Activated naive CD8-positive, alpha-beta T cell treated with anti-CD3 and anti-CD28 coated beads, Interleukin-2, amount 50 U/mL, for 24 hours (primary cell): ENCODE data around the gene ANO9.
"Not testable (repeated sequence)": the region's sequence is repeated elsewhere in the genome, so short reads cannot be mapped to it uniquely, and the experiment has no call there.

ENCODE experiments used
- ATAC-seq: fragments of 150-1000 bp; cut with Tn5 transposase; one replicate; pipeline ENCODE4 v1.10.0; 2021
- DNase-seq: peaks from one replicate; pipeline ENCODE4 v3.0.0; 2021
- H3K27ac Mint-ChIP-seq: one replicate; pipeline ENCODE4 v1.8.0; 2021; ENCODE audit warnings: mild to moderate bottlenecking, mixed read lengths
- H3K27me3 Mint-ChIP-seq: one replicate; pipeline ENCODE4 v1.8.0; 2021; ENCODE audit warnings: mixed read lengths
- H3K36me3 Mint-ChIP-seq: one replicate; pipeline ENCODE4 v1.8.0; 2021; ENCODE audit warnings: low read depth, mixed read lengths
- H3K4me1 Mint-ChIP-seq: one replicate; pipeline ENCODE4 v1.8.0; 2021; ENCODE audit warnings: mixed read lengths
- H3K4me3 Mint-ChIP-seq: one replicate; pipeline ENCODE4 v1.8.0; 2021; ENCODE audit warnings: mild to moderate bottlenecking, moderate library complexity, mixed read lengths
- H3K9me3 Mint-ChIP-seq: one replicate; pipeline ENCODE4 v1.8.0; 2021; ENCODE audit warnings: mixed read lengths

The ANO9 gene

DNA sequence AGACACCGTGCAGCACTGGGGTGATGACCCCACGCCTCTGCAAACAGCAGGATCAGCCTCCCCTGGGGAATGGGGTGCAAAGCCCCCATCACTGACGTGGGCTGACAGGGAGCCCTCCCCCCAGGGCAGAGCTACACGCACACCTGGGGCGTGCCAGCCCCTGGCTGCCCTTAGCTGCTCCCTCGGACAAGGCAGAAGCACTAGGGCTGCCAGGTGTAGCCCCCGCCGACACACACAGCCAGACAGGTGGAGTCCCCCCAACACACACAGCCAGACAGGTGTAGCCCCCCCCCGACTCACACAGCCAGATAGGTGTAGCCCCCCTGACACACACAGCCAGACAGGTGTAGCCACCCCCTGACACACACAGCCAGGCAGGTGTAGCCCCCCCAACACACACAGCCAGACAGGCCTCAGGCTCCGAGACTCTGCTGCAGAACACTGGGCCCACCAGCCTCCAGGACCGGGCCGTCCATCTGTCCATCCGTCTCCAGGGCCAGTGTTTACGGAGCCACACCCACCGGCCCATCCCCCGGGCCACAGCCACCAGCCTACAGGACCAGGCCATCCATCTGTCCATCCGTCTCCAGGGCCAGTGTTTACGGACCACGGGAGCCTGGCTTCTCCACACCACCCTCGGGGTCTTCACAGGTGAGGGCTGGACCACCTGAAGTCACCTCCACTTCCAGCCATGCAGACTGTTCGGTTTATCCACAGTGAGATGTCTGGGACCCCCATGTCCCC is 3.5 kb downstream of the ANO9 start:
- Mint-ChIP-seq H3K4me3 (no peak overlapping the region), H3K27ac (no peak overlapping the region), H3K9me3 (no peaks in the 10 kb centered on the region), H3K27me3 (no peaks in the 10 kb centered on the region), H3K36me3 (no peaks in the 10 kb centered on the region), H3K4me1 (peaks cover 17% of the 10 kb centered on the region)
- DNase-seq (no peak), ATAC-seq (no peak)

- no peak for DNase-seq
- Mint-ChIP-seq H3K27me3 (no peaks in the 10 kb centered on the region), H3K4me3 (no peak overlapping the region), H3K4me1 (peaks cover 17% of the 10 kb centered on the region), H3K27ac (no peak overlapping the region), H3K9me3 (no peaks in the 10 kb centered on the region), H3K36me3 (no peaks in the 10 kb centered on the region)
- no peak for ATAC-seq
Observed at GRCh38 chr11:437228-437870, 4.5 kb downstream of the ANO9 start.

- not testable (repeated sequence) for H3K27ac Mint-ChIP-seq
Observed at GRCh38 chr11:434999-435740, 6.6 kb downstream of the ANO9 start.

GRCh38 chr11:434496-434895 is 7.3 kb downstream of the ANO9 start:
- DNase-seq = no peak
- ATAC-seq = no peak
- H3K27ac Mint-ChIP-seq = no peak overlapping the region

More at GRCh38 chr11:434999-435740, 6.6 kb downstream of the ANO9 start:
- not testable (repeated sequence) for H3K36me3 Mint-ChIP-seq, H3K27me3 Mint-ChIP-seq, DNase-seq, ATAC-seq, H3K9me3 Mint-ChIP-seq, H3K4me3 Mint-ChIP-seq
- H3K4me1 Mint-ChIP-seq = peaks cover 12% of the 10 kb centered on the region

GRCh38 chr11:433641-434040 is 8.2 kb downstream of the ANO9 start:
- Mint-ChIP-seq H3K4me1 (peaks cover 8% of the 10 kb centered on the region), H3K36me3 (no peaks in the 10 kb centered on the region), H3K4me3 (no peak overlapping the region), H3K27me3 (no peaks in the 10 kb centered on the region), H3K27ac (no peak overlapping the region), H3K9me3 (no peaks in the 10 kb centered on the region)
- DNase-seq = no peak
- no peak for ATAC-seq

More at GRCh38 chr11:434496-434895, 7.3 kb downstream of the ANO9 start:
- Mint-ChIP-seq H3K9me3 (no peaks in the 10 kb centered on the region), H3K4me3 (no peak overlapping the region), H3K36me3 (no peaks in the 10 kb centered on the region), H3K27me3 (no peaks in the 10 kb centered on the region), H3K4me1 (peaks cover 8% of the 10 kb centered on the region)

- Mint-ChIP-seq H3K4me3 (no peak overlapping the region), H3K9me3 (no peaks in the 10 kb centered on the region), H3K27me3 (no peaks in the 10 kb centered on the region), H3K36me3 (no peaks in the 10 kb centered on the region), H3K4me1 (peaks cover 5% of the 10 kb centered on the region), H3K27ac (no peak overlapping the region)
- ATAC-seq = no peak
- DNase-seq = no peak
Observed at GRCh38 chr11:433111-433510, 8.7 kb downstream of the ANO9 start.

DNA sequence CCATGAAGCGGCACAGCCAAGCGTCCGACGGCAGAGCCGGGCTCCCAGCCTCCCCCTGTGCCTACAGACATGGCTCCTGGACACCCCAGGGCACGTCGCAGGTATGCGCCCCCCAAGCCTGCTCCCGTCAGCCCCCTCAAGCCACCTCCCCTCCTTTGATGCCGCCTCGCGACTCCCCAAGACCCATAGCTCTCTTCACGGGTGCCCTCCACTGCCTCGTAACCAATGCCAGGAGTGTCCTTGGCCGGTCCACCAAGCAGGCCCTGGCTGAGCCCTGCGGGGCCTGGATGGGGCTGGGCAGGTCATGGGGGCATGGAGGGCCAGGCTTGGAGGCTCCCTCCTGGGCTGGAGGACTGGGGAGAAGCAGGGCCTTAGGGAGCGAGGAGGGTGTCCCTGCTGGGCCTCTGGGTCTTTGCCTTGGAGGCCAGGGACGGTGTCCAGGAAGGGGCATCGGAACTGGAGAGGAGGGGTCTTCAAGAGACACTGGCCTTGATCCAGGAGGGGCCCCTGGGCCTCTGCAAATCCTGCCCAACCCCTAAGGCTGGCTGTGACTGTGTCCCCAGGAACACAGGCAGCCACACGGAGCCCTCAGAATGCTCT is 9.2 kb downstream of the ANO9 start:
- Mint-ChIP-seq H3K9me3 (no peaks in the 10 kb centered on the region), H3K27me3 (no peaks in the 10 kb centered on the region), H3K4me3 (no peak overlapping the region), H3K36me3 (no peaks in the 10 kb centered on the region), H3K4me1 (peaks cover 5% of the 10 kb centered on the region), H3K27ac (no peak overlapping the region)
- DNase-seq (no peak), ATAC-seq (no peak)

DNA sequence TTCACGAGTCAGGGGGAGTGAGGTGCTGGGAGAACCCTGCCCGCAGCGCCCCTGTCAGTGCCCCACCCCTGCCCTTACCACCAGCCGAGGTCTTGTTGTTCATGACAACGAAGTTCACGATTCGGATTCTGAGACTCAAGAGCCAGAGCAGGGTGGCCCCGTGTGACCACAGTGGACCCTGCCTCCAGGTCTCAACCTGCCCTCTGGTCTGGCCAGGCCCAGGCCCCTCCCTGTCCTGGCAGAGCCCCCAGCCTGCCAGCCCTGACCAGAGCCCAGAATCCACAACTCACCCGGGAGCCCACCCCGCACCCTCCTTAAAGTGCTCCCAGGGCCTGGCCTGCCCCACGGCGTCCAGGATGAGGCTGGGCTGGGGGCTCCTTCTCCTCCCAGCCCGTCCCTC is 9.9 kb downstream of the ANO9 start:
- H3K27ac Mint-ChIP-seq = no peak overlapping the region
- no peak overlapping the region for H3K4me3 Mint-ChIP-seq
- H3K9me3 Mint-ChIP-seq = no peaks in the 10 kb centered on the region
- H3K4me1 Mint-ChIP-seq = no peaks in the 10 kb centered on the region
- H3K27me3 Mint-ChIP-seq = no peaks in the 10 kb centered on the region
- DNase-seq (no peak), ATAC-seq (no peak)
- H3K36me3 Mint-ChIP-seq = no peaks in the 10 kb centered on the region

DNA sequence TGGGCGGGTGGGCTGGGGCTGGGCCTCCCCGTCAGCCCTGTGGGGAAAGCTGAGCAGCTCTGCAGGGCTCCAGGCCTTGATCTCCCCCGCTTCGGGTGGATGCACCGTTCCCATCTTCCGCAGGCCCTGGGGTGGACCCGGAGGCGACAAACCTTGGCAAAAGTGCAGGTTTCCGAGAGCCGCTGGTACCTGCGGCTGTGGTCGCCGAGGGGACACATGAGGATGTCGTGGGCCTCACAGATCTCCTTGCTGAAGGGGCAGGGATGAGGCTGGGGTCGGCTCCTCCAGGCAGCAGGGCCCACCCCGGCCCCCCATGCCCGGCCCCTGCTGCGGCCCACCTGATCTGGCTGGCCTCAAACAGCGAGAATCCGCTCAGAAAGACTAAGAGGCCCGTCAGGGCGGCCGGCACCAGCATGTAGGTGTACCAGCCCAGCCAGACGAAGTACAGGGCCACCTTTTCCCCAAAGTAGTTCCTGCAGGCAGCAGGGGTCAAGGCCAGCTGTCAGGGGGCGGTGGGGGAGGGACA is 11.8 kb downstream of the ANO9 start:
- Mint-ChIP-seq H3K36me3 (peaks cover 4% of the 10 kb centered on the region), H3K4me1 (no peaks in the 10 kb centered on the region), H3K27ac (no peak overlapping the region), H3K27me3 (no peaks in the 10 kb centered on the region), H3K4me3 (no peak overlapping the region), H3K9me3 (no peaks in the 10 kb centered on the region)
- ATAC-seq = no peak
- peak; percentile 0 for DNase-seq

- Mint-ChIP-seq H3K27ac (no peak overlapping the region), H3K36me3 (peaks cover 8% of the 10 kb centered on the region), H3K4me1 (no peaks in the 10 kb centered on the region)
Observed at GRCh38 chr11:429391-429790, 12.4 kb downstream of the ANO9 start.

DNA sequence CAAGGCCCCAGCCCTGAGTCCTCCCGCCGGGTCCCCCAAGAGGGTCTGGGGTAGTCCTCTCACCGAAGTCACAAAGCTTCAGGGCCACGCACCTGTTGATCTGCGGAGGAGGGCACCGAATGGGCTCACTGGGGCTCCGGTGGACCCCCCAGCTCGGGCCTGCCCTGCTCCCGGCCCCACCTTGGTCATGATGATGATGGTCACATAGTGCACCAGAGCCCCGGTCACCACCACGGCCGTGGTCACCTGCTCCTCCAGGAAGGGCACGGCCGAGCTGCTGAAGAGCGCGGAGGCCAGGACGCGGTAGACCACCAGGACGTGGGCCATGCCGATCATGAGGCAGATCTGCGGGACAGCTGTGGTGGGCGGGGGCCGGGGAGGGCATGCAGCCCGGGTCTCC is 13.5 kb downstream of the ANO9 start:
- Mint-ChIP-seq H3K27ac (no peak overlapping the region), H3K4me3 (no peak overlapping the region), H3K4me1 (no peaks in the 10 kb centered on the region), H3K9me3 (no peaks in the 10 kb centered on the region), H3K36me3 (peaks cover 10% of the 10 kb centered on the region), H3K27me3 (no peaks in the 10 kb centered on the region)
- no peak for DNase-seq
- no peak for ATAC-seq

More at GRCh38 chr11:429391-429790, 12.4 kb downstream of the ANO9 start:
- no peaks in the 10 kb centered on the region for H3K27me3 Mint-ChIP-seq
- DNase-seq = no peak
- no peak overlapping the region for H3K4me3 Mint-ChIP-seq
- ATAC-seq = peak; percentile 9
- no peaks in the 10 kb centered on the region for H3K9me3 Mint-ChIP-seq

DNA sequence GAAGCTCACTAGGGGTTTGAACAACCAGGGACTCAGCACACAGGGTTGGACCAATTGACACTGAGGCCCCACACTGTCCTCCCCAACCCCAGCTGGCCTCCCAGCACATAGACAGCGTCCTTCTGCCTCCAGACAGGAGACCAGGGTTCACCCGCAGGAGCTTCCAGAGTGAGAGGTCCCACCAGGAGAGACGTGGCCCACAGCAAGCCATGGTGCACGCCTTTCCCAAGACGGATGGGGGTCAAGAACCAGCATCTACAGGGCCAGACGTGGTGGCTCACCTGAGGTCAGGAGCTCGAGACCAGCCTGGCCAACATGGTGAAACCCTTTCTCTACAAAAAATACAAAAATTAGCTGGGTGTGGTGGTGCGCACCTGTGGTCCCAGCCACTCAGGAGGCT is 15.0 kb downstream of the ANO9 start:
- H3K4me3 Mint-ChIP-seq = no peak overlapping the region
- H3K27ac Mint-ChIP-seq = no peak overlapping the region
- DNase-seq = no peak
- ATAC-seq = no peak
- H3K4me1 Mint-ChIP-seq = no peaks in the 10 kb centered on the region
- peaks cover 10% of the 10 kb centered on the region for H3K36me3 Mint-ChIP-seq
- no peaks in the 10 kb centered on the region for H3K27me3 Mint-ChIP-seq
- no peaks in the 10 kb centered on the region for H3K9me3 Mint-ChIP-seq

DNA sequence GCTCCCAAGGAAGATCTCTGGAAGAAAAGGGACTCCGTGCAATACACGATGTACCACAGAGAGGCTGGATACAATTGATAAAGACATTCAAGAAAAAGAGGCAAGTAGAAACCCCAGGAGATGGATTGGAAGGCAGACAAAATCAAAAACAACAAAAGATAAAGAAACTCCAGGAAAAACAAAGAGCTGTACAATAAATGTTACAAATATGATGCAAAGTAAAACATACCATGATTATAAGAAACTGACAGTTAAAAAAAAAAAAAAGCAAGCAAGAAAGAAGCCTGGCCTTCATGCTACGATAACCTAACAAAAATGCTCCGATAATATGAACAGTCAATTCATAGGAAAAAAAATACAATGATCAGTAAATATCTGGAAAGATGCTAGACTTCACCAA is 16.5 kb downstream of the ANO9 start:
- DNase-seq = no peak
- Mint-ChIP-seq H3K9me3 (no peaks in the 10 kb centered on the region), H3K4me3 (no peak overlapping the region), H3K4me1 (no peaks in the 10 kb centered on the region), H3K36me3 (peaks cover 10% of the 10 kb centered on the region), H3K27me3 (no peaks in the 10 kb centered on the region), H3K27ac (no peak overlapping the region)
- ATAC-seq = no peak

DNA sequence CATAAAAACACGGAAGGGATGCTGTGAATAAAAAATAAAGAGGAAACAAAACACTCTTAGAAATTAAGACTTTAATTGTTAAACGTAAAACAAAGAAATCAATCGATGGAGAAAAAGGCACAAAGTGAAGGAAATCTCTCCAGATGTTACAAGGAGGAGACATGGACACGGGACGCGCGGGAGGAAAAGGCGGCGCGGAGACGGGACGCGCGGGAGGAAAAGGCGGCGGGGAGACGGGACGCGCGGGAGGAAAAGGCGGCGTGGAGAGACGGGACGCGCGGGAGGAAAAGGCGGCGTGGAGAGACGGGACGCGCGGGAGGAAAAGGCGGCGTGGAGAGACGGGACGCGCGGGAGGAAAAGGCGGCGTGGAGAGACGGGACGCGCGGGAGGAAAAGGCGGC is 17.0 kb downstream of the ANO9 start:
- not testable (repeated sequence) for H3K4me3 Mint-ChIP-seq, H3K4me1 Mint-ChIP-seq, ATAC-seq, H3K27ac Mint-ChIP-seq, H3K9me3 Mint-ChIP-seq, DNase-seq, H3K27me3 Mint-ChIP-seq
- peaks cover 10% of the 10 kb centered on the region for H3K36me3 Mint-ChIP-seq
